Tibial nerve (tissue), 4 donors: ENCODE measurements around the gene APOBEC4.

Experiments used
- CTCF ChIP-seq, 5 experiments: fragments of 200-600 bp in 3 of 5; fragments of 450-650 bp in 2 of 5; sonication (generic) in 3 of 5; IDR thresholded peaks; one replicate each; pipeline ENCODE4 v1.5.1; 2016 to 2019; ENCODE audit warnings: antibody characterized with exemption in 5 of 5, mild to moderate bottlenecking in 3 of 5, moderate library complexity in 2 of 5
- EP300 ChIP-seq, 2 donors: sonication (generic); formaldehyde crosslinking; IDR thresholded peaks; one replicate each; pipeline ENCODE4 v1.6.1; 2017; ENCODE audit warnings: antibody characterized with exemption in 2 of 2, mild to moderate bottlenecking in 1 of 2
- POLR2A ChIP-seq, 2 donors: fragments of 450-650 bp; IDR thresholded peaks; one replicate each; pipeline ENCODE4 v1.6.1; 2017; ENCODE audit warnings: antibody characterized with exemption in 2 of 2, mild to moderate bottlenecking in 2 of 2, moderate library complexity in 2 of 2

GRCh38 chr1:183632964-183633363 lies 20.2 kb downstream of the APOBEC4 start:
- TF ChIP-seq CTCF (IDR thresholded peaks at IDR 0.05) (no peak), POLR2A (IDR thresholded peaks at IDR 0.05) (no peak), EP300 (IDR thresholded peaks at IDR 0.05) (no peak)
